Jurkat, Clone E6-1 (cell line): ENCODE data around the gene CHPT1.

Experiments used
- DNase-seq: peaks from one replicate; pipeline ENCODE4 v3.0.0-alpha.2; 2011; ENCODE audit warnings: low read depth, low spot score
- H3K4me3 ChIP-seq: 2 replicates; pipeline ENCODE4 v1.5.1; 2011; ENCODE audit warnings: mild to moderate bottlenecking, low read length, control low read depth, moderate library complexity

CHPT1 gene

DNA sequence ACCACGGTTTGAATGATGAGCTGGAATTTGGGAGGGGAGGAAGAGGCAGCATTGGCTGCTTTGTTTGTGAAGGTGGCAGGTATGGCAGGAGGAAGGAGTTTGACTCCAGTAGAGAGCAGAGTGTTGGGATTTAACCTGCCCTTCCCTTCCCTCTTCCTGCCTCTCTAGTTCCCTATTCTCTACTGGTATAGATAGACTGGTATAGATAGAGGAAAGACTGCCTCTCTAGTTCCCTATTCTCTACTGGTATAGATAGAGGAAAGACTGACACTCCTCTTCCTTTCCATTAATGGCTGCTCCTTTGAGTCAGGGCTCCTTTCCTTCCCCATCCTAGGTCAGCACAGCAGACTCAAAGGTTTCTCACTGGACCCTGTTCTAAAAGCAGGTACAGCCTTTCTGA is 50.3 kb downstream of the CHPT1 start:
- no peak for DNase-seq
- no peak overlapping the region for H3K4me3 ChIP-seq

DNA sequence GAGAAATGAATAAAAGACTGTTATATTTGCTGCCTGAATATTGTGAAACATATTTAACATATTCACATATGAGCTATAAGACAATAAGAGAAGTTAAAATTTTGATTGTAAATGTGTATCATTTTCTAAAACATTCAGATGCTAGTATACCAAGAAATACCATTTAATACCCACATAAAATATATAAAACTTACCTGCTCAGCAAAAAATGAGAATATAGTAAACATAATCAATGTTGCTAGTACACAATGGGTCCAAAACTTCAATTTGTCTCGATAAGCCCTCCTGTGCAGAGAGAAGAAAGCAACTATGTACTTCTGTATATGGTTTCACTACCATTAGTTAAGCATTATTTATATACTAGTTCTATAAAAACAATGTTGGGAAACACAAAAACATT is 51.5 kb downstream of the CHPT1 start:
- no peak for DNase-seq
- no peak overlapping the region for H3K4me3 ChIP-seq

DNA sequence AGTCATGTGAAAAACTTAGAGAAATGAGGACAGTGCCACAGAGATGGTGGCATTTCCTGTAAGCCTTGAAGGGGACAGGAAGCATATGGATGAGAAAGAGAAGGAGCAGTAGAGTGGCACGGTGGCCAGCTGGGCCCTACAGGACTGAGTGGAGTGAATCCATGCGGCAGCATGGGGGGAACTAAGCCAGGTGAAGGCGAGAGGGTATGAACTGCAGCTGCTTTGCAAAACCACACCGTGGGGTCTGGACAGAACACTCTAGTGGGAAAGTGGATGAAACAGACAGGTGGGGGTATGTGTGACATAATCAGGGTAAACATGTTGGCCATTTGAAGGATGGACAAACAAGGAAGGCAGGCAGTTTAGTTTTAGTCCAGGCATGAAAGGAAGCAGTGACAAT is 52.2 kb downstream of the CHPT1 start:
- H3K4me3 ChIP-seq: no peak overlapping the region
- no peak for DNase-seq

DNA sequence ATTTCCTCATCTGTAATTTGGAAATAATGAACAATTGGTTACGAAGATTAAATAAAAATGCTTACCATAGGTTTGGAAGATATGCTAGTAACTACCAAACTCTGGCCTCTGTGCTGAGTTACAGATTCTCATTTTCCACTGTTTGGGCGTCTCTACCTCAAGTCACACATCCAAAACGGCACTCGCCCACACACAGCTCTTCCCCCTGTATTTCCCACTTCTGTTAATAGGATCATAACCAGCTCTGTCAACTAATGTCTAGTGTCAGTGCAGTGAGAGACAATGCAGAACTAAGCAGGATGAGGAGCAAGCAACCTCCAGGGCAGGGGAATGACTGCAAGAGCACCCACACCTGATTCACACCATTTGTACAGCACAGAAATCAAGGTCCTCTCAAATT is 52.7 kb downstream of the CHPT1 start:
- H3K4me3 ChIP-seq: no peak overlapping the region
- no peak for DNase-seq

DNA sequence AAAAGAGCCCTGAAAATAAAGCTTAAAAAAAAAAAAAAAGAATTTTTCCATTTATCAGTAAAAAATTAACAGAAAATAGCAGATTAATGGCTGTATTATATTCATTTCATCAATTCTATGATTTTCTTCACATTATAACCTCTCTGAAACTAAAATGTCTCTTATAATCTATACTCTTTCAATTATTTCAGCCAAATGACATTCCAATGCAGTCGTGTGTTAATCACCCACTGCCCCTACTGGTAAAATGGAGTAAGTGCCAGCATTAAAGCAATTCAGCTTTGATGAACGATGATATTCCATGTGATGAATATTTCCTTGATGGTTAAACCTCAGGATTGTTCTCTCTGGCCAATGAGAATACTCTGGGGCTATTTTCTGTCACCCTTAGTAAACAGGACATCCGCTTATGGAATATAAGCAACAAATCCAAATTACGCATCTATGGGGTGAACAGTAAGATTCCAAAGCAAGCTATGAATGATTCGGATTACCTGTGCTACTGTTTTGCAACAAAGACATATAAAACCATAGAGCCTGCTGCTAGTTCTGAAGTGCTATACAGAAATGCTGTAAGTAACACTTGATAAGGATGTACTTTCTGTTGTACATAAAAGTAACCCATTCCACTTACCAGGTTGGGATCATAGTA is 62.1 kb downstream of the CHPT1 start:
- no peak for DNase-seq
- no peak overlapping the region for H3K4me3 ChIP-seq

DNA sequence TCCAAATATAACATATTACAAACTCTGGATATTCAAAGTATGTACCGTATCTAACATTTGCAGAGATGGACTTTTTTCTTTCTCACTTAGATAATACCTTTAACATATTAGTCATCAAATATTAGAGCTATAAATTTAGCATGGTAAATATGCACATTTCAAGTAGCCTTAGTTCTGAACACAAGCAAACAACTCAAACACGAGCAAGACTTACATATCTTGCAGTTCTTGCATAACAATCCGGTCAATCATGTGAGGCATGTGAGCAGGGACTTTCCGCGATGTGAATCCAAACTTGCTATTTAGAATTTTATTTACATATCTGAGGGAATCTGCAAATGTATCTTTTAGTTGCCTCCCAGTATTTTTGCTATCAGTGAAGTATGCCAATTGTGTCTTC is 63.9 kb downstream of the CHPT1 start:
- DNase-seq: no peak
- no peak overlapping the region for H3K4me3 ChIP-seq

DNA sequence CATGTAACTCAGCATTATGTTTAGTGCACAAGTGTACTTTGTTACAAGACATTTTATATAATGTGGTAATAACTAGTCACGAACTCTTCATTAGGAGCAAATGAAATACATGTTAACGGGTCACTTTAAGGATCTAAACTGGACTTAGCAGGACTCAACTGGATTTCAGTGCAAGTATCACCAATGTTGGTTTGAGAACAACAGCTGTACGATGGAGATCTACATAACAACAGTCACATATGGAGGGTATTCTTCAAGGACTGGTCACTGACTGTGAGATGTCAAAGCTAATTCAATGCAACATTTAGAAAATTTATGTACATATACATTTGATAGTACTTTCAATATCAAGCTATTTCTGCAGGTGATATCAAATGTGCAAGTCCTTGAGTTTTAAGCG is 64.3 kb downstream of the CHPT1 start:
- H3K4me3 ChIP-seq: no peak overlapping the region
- DNase-seq: no peak

DNA sequence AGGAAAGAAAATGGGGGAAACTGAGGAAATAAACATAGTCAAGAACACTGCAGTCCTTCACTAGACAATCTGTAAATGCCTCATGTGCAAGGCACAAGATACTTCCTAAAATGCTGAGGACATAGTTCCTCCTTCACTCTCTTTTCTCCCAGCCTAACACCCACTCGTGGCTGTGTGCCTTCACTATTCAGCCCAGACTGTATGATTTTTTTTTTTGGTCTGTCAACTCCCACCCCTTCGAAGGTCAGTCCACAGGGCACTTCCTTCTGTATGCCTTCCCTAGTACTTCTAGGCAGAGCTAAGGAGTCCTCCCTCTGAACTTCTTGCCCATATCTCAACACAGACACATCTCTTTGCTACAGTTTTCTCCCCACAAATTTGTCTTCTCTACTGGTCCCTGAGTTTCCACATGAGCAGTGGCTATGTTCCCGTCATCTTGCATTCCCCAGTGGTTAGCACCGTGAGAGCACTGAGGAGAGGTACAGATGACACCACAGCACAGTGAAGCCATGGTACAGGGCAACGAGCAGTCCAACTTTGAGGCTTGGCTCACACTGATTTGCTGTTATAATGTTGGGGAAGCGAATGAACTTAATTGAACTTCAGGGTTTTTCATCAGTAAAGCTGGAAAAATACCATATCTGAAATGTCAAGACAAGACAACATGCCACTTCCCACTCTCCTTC is 65.9 kb downstream of the CHPT1 start:
- H3K4me3 ChIP-seq: no peak overlapping the region
- DNase-seq: no peak

DNA sequence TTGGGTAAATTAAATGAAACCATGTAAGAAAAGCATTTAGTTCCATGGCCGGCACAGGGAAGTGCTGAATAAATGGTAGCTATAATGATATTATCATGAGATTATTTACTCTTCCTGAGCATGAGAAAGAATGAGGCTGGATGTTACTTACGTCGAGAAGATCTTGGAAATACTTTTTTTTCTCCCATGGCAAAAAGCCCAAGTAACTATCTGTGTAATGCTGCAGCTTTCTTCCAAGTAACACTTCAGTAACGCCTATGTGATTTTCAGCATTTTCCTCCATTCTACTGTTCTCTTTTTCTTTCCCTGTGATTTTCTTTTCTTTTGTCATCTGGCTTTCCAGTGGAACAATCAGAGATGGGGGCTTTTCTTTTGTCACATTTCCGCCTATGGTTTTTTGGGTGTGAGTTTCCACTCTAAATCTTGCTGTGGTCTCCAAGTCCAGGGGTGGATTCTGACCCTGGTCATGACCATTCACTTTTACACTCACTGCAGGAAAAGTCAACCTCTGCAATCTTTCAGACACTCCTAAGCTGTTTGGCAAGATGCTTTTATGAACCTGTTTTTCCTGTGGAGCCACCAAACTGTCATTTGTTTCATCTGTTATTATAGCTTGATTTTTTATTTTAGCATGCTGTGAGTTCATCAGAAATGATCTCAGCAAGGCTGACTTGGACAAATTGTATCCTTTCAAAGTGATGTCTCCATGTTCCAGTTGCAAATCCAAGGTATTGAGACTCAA is 66.8 kb downstream of the CHPT1 start:
- H3K4me3 ChIP-seq: no peak overlapping the region
- DNase-seq: no peak

DNA sequence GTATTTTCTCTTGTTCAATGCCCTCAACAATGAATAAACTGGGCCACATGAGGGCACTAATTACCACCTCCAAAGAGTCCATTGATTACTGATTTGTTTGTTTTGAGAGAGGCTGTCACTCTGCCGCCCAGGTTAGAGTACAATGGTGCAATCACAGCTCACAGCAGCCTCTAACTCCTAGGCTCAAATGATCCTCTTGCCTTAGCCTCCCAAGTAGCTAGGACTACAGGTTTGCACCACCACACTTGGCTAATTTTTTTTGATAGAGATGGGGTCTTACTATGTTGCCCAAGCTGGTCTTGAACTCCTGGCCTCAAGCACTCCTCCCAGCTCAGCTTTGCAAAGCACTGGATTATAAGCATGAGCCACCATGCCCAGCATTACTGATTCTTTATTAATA is 70.1 kb downstream of the CHPT1 start:
- H3K4me3 ChIP-seq: no peak overlapping the region
- no peak for DNase-seq

DNA sequence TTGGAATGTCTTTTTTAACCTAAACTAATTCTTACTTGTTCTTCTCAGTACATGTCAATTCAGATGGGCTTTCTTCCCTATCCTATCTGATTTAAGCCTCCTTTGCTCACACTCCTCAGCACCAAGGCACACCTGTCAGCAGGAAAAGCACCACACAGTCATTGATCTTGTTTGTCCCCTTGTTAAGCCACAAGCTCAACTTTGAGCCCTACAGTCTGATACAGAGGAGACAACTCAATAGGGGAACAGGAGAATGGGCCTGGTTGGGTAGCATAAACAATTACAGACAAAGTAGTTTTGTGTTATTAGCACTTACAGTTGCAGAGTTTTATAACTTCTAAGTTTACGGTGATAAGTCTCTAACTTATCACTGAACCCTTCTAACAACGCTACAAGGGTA is 71.3 kb downstream of the CHPT1 start:
- no peak for DNase-seq
- H3K4me3 ChIP-seq: no peak overlapping the region

DNA sequence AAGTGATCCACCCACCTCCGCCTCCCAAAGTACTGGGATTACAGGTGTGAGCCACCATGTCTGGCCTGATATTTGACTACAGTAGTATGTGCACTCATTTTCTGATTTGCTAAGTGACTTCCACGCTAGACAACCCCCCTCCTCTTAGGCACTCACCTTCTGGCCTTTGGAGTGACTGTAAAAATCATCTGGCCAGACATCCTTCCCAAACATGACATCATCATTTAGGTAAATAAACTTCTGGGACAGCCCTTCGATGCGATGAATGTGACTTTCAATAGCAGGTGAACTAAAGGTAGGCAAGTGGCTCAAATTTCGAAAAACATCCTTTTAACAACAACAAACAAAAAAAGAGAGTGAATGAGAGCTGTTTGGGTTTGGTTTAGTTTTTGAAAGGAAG is 72.4 kb downstream of the CHPT1 start:
- no peak for DNase-seq
- no peak overlapping the region for H3K4me3 ChIP-seq

DNA sequence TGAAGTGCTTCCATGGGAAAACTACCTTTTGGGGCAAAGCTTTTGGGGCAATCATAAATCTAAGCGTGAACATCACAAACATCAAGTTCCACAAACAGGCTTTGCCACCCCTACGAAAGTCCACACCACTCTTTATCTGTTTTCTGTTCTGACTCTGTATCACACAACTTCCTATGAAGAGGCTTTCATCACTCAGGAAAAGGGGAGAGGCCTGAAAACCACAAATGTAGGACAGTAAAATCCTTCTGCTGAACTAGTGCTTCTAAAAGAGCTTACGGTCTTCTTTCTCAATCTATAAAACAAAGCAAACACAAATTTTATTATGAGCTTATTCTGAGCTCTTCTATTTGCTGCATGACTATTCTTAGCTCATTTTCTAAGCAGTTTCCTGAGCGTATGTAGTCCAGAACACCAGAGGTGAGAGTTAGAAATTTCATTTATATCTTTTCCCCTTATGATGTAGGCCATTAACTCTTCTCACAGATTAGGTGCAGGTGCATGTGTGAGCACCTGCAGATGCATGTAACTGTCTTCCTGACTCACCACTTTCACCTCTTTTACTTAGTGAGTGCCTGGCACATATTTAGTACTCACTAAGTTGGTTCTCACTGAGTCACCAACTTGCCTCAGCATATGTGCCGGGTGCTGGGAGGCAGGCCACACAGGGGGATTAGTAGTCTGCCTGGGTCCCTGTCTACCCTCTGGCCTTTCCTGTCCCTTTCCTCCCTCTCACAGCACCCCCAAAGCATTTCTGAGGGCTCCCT is 74.8 kb downstream of the CHPT1 start:
- peak overlapping the region; percentile 11 for H3K4me3 ChIP-seq
- peak; percentile 64 for DNase-seq

DNA sequence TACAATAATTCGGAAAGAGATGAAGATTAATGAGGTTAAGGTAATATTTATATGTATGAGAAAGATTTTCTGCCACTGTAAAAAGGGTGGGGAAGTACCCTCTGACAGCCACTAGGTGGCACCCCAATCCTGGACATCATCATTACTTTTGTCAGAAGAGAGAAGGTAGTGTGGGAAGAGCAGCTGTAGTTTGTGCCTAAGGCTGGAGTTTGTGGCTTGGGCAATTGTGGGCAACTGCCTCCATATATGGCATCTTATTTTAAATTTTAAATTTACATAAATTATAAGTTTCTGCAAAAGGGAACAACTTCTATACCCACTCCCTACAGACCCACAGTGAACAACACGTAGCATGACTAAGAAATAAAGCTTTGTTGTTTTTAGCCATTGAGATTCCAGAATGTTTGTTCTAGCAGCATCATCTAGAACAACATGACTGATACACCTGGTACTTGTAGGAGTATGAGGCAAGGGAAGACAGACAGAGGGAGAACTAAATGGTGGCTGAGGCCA is 76.3 kb downstream of the CHPT1 start:
- DNase-seq: peak; percentile 79
- no peak overlapping the region for H3K4me3 ChIP-seq

DNA sequence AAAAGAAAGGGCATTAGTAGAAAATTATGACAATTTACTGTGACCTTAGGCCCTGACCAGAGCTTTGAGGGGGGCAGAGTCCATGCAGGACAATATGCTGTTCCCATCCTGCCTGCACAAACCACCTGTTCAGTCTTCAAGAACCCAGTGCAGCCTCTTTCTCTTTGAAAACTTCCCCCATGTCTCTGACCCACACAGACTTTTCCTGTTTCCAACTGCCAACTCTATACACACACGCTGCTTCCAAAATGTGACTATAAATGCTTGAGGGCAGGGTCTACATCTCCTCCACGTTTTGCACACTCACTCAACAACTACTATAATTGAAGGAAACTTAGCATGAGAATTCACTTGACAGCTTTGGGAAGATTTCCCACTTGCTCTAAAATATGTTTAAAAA is 78.4 kb downstream of the CHPT1 start:
- peak; percentile 74 for DNase-seq

DNA sequence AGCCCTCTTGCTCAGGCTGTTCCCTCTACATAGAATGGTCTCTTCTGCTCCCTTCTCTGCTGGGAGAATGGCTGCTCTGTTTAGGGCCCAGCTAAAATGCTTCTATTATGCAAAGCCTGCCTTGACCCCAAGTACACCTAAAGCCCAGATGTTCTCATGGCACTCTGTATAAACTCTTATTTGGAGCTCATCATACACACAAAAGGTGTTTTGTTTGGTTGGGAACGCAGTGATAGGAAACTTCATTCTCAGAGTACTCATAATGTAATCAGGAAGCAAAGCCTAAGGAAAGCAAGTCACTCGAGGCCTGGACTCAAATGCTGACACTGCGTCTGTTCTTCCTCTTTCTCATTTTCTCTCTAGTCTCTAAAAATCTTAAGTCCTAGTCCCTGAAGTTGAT is 80.0 kb downstream of the CHPT1 start:
- H3K4me3 ChIP-seq: no peak overlapping the region
- DNase-seq: no peak

More for the DNA sequence above, 78.4 kb downstream of the CHPT1 start:
- H3K4me3 ChIP-seq: peak overlapping the region; percentile 11

DNA sequence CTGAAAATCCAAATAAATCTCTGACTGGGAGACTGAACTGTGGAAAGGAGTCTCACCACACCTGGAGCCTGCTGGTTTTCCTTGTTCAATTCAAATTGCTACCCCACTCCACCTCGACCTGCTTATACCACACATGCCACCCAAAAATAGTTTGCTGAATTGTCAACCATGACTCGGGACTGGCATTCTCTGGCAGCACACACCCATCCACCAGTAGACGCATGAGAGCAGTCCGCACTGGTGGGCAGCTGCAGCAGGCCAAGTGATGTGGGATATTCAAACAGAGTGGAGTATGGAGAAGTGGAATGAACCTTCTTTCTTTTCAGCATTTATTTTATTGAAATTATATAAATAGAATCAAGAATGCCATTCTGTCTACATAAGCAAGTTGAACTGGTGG is 80.5 kb downstream of the CHPT1 start:
- H3K4me3 ChIP-seq: no peak overlapping the region
- no peak for DNase-seq
